SK-N-MC (cell line): ENCODE data around the gene ITPA.
A peak's percentile ranks its signal among the peaks of the same experiment; 100 is the strongest.

Experiments used
- DNase-seq: peaks from one replicate; pipeline ENCODE4 v3.0.0-alpha.2; 2011; ENCODE audit warnings: low read depth, low spot score
- H3K27ac ChIP-seq: fragments of 200-600 bp; sonication (generic); 2 replicates; pipeline ENCODE4 v1.5.1; 2016; ENCODE audit warnings: mixed run types
- H3K36me3 ChIP-seq: fragments of 200-600 bp; sonication (generic); 2 replicates; pipeline ENCODE4 v1.6.1; 2017; ENCODE audit warnings: antibody characterized with exemption, low read length, mixed read lengths; ENCODE audit not compliant: insufficient read depth
- H3K4me3 ChIP-seq: fragments of 200-600 bp; sonication (generic); 2 replicates; pipeline ENCODE4 v1.5.1; 2016
- H3K9ac ChIP-seq: fragments of 200-600 bp; sonication (generic); 2 replicates; pipeline ENCODE4 v1.8.0; 2017; ENCODE audit warnings: mixed run types, mixed read lengths; ENCODE audit not compliant: insufficient read length
- H3K9me3 ChIP-seq: fragments of 200-600 bp; sonication (generic); 2 replicates; pipeline ENCODE4 v1.6.1; 2017; ENCODE audit warnings: low read depth, mild to moderate bottlenecking, antibody characterized with exemption, low read length, moderate library complexity, mixed read lengths
- EZH2 ChIP-seq: fragments of 200-600 bp; sonication (generic); IDR thresholded peaks from one replicate; pipeline ENCODE4 v1.6.1; 2017; ENCODE audit warnings: antibody characterized with exemption
- FOXP2 ChIP-seq: optimal IDR thresholded peaks from 2 replicates; pipeline ENCODE3; 2011; ENCODE audit warnings: mild to moderate bottlenecking, moderate library complexity; ENCODE audit not compliant: insufficient read depth; ENCODE audit errors: extremely low read length, control extremely low read depth
- POLR2AphosphoS5 ChIP-seq: IDR thresholded peaks from 2 replicates; pipeline ENCODE4 v1.6.1; 2012; ENCODE audit warnings: mild to moderate bottlenecking, low read depth, low read length, borderline replicate concordance

The ITPA gene

GRCh38 chr20:3209257-3209945 lies at the start of gene ITPA:
ITPA (plus strand) TSS chr20:3209498; CDS start chr20:3209552, 54 bp downstream.
- peak; percentile 97 for TF ChIP-seq POLR2AphosphoS5
- no peak for TF ChIP-seq FOXP2
- Histone ChIP-seq H3K27ac (peak within 1 kb of the TSS; percentile 57; the same call in 1 of the 2 replicates), H3K9ac (peak within 1 kb of the TSS; percentile 90), H3K4me3 (peak within 1 kb of the TSS; percentile 88), H3K36me3 (peaks cover 11% of the 10 kb centered on the region), H3K9me3 (no peaks in the 10 kb centered on the region)
- no peak for DNase-seq

GRCh38 chr20:3160418-3160817 lies 48.9 kb upstream of the ITPA start:
- H3K27ac ChIP-seq = peak overlapping the region; percentile 85; the same call in 1 of the 2 replicates
- TF ChIP-seq POLR2AphosphoS5 (no peak), FOXP2 (no peak), EZH2 (no peak)
- peak overlapping the region; percentile 94 for H3K4me3 ChIP-seq
- H3K9ac ChIP-seq = peak overlapping the region; percentile 98
- no peaks in the 10 kb centered on the region for H3K9me3 ChIP-seq
- H3K36me3 ChIP-seq = peaks cover 4% of the 10 kb centered on the region; the same call in 1 of the 2 replicates
- no peak for DNase-seq

- TF ChIP-seq EZH2 = no peak
- no peak for TF ChIP-seq FOXP2
- TF ChIP-seq POLR2AphosphoS5 = no peak
- Histone ChIP-seq H3K27ac (no peak overlapping the region), H3K9ac (no peak overlapping the region)
These were observed 47.8 kb upstream of the ITPA start for GRCh38 chr20:3161316-3162079.

GRCh38 chr20:3162080-3162611 lies 47.2 kb upstream of the ITPA start:
- H3K9ac ChIP-seq = no peak overlapping the region
- no peak for DNase-seq
- no peak for TF ChIP-seq POLR2AphosphoS5
- TF ChIP-seq EZH2 = no peak
- TF ChIP-seq FOXP2 = no peak
- no peaks in the 10 kb centered on the region for H3K36me3 ChIP-seq
- no peak overlapping the region for H3K27ac ChIP-seq
- H3K9me3 ChIP-seq = no peaks in the 10 kb centered on the region
- H3K4me3 ChIP-seq = no peak overlapping the region

More at GRCh38 chr20:3161316-3162079, 47.8 kb upstream of the ITPA start:
- no peak for DNase-seq
- no peak overlapping the region for H3K4me3 ChIP-seq
- H3K36me3 ChIP-seq = no peaks in the 10 kb centered on the region
- no peaks in the 10 kb centered on the region for H3K9me3 ChIP-seq

DNA sequence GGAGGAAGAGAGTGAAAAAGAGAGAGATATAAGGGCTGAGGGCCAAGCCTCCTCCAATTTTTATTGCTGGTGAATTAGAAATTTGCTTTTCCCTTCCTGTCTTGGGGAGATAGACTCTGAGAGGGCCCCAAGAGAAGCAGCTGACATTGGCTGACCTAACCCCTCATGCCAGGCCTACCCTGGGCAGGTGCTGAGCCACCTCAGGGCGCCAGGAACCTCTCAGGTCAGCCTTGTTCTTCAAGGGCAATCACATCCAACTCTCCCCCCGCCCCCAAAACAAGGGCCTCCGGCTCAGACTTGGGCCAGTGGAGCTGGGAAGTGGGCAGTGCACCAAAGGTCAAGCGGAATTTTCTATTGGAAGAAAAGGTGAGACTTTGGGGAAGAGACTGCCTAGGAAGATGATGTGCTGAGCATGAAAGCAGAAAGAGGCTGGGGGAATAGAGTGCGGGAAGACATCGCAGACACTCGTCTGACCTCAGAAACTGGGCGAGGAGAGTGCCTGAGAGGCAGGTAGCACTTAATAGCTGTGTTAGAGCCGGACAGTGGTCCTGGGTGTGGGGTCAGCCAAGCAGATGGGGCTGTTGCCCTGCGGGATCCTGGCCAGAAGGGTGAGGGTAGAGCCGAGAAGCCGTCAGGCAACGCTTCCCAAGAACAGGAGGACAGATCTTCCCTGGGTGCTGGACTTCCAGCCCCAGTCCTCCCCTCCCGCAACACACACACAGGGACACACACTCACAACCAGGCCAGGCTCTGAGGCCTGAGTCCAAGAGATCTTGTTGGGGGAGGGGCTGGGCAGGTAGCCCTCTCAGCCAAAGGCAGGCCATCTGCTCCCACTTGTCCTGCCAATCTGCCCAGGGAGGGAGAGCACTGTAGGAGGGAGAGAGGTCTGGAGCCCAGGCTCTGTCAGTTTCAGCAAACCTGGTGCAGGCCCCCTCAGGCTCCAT lies 45.9 kb upstream of the ITPA start:
- no peaks in the 10 kb centered on the region for H3K36me3 ChIP-seq
- no peak overlapping the region for H3K27ac ChIP-seq
- H3K4me3 ChIP-seq = no peak overlapping the region
- TF ChIP-seq POLR2AphosphoS5 (no peak), FOXP2 (no peak), EZH2 (no peak)
- H3K9me3 ChIP-seq = no peaks in the 10 kb centered on the region
- H3K9ac ChIP-seq = no peak overlapping the region
- no peak for DNase-seq

- no peak overlapping the region for H3K4me3 ChIP-seq
- no peak overlapping the region for H3K27ac ChIP-seq
- no peak for TF ChIP-seq POLR2AphosphoS5
- TF ChIP-seq EZH2 = no peak
- no peak for TF ChIP-seq FOXP2
- no peaks in the 10 kb centered on the region for H3K36me3 ChIP-seq
- H3K9me3 ChIP-seq = no peaks in the 10 kb centered on the region
- no peak overlapping the region for H3K9ac ChIP-seq
- DNase-seq = no peak
These were observed 45.1 kb upstream of the ITPA start for GRCh38 chr20:3164043-3164762.

- TF ChIP-seq EZH2 (no peak), FOXP2 (no peak), POLR2AphosphoS5 (no peak)
- no peak overlapping the region for H3K9ac ChIP-seq
- no peak overlapping the region for H3K4me3 ChIP-seq
These were observed 44.4 kb upstream of the ITPA start for GRCh38 chr20:3164763-3165410.

More at GRCh38 chr20:3164763-3165410, 44.4 kb upstream of the ITPA start:
- H3K27ac ChIP-seq = no peak overlapping the region
- DNase-seq = no peak
- H3K36me3 ChIP-seq = no peaks in the 10 kb centered on the region
- no peaks in the 10 kb centered on the region for H3K9me3 ChIP-seq
